ENCODE data around the gene TLE1.

The TLE1 gene

DNA sequence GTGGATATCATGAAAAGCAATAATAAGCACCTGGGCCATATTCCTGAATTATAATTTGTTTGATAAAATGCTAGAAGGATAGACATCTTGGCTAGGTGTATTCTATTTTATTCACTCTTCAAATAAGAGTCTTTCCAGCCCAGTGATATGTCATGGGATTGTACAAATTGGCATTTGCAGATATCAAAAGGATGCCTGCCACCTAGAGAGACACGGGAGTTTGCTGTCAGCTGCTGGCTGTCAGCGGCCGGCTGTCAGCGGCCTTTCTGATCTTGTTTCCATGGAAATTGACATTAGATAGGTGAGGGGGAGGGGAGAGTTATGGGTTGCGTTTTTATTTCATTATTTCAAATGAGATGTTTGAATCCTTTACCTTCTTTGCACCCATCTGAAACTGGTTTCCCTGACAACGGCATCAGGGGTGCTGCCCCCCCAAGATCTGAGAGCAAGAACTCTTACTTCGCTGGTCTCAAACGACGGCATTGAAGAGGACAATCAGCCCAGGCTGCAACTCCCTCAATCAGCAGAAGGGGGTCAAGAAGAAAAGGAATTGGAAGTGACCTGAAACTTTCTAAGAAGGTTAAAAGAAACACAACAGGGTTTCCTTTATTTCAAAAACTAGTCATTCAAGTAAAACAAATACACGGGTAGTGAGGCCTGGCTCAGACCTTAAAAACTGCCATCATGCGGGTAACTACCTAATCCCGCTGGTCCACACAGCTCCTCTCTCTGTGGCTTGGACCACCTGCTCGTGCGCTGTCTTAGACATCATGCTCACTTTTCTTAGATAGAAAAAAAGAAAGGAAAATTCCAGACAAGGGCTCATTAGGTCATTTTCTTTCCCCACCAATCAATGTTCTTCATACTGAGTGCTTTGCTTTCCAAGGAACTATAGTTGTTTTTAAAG is 115.7 kb downstream of the TLE1 start:
- DNase-seq: no peak

DNA sequence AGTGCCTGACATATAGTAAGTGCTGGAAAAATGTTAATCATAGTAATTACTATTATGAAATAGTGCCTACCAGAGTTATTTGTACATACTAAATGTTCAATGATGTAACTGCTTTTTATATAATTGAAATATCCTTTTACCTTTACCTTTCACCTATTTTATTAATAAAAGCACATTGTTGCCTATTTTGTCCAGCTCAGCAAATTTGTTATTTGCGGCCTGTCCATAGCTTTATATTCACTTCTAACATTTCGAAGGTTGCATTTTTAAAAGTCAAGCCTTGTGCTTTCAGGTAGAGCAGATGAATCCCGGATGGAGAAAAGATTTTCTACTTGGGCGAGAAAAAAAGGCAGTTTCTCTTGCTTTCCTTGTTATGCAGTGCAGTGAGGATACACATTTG is 119.3 kb downstream of the TLE1 start:
- no peak for DNase-seq

DNA sequence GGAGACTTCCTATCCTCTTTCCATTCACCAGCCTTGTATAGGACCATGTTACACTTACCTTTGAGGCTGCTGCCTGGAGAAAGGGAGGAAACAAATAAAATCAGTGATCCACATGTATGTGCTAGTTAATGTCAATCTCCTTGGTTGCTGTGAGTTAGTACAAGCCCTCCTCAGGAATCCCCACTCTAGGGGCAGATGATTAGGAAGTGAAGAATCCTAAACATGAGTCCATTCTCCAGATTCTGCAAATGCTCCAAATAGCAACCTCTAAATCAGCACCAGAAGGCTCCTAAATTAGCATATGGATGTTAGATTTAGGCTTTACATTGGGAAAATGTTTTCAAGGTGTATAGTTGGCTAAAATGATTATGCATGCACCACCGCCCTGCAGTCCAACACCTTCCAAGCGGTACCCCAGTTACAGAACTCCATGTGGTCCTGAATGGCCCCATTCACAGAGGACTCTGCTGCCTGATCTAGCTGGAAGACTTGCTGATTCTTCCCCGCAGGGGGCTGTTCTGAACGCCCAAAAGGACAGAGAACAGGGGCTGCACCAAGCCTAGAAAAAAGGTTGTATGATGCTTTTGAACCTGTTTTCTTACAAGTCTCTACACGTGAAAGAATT is 123.2 kb downstream of the TLE1 start:
- DNase-seq: no peak

DNA sequence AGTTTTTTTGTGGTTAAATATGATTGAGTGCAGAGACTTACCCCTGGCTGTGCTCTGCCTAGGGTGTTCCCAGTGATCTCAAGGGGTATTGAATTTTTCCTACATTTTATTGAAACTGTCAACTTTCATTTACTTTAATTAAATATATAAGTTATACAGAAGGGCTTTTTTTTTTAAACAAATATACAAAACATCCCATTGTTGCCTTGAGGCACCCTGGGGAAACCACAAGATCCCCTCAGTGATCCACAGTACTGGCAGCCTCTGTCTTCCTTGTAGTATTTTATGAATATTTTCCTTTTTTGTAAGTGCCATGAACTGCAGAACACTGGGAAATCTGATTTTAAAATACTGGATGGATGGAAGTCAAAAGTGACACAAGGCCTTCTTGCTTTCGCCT is 123.7 kb downstream of the TLE1 start:
- no peak for DNase-seq

DNA sequence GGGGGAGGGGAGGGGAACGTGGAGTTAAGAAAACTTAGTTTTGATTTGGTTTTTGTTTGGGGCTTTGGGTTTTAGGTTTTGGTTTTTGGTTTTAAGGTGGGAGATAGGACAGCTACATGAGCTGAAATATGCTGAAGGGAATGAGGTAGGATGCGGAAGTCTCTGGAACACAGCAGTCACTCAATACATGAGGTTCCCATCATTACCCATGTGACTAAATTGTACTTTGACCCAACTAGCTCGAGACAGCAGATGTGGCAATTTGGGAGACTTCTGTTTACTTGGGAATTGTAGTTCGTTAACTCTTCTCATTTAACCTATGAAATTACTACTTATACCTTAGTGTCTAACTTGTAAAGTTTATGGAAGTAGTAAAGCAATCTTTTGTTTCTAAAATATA is 124.2 kb downstream of the TLE1 start:
- no peak for DNase-seq

DNA sequence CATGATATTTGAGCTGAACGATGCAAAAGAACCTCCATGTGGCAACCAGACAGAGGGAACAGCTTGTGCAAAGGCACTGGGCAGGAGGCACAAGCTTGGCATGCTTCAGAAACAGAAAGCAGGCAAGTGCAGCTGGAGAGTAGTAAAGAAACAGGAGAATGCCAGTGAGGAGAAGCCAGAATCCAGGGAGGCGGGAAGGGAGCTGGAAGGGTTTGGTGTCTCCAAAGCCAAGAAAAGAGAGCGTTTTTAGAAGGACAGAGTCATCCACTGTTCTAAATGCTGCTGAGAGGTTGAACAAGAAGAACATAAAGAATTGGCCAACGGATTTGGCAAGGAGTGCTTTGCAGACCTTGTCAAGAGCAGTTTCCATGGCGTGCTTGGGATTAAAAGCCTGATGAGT is 124.7 kb downstream of the TLE1 start:
- DNase-seq: no peak

DNA sequence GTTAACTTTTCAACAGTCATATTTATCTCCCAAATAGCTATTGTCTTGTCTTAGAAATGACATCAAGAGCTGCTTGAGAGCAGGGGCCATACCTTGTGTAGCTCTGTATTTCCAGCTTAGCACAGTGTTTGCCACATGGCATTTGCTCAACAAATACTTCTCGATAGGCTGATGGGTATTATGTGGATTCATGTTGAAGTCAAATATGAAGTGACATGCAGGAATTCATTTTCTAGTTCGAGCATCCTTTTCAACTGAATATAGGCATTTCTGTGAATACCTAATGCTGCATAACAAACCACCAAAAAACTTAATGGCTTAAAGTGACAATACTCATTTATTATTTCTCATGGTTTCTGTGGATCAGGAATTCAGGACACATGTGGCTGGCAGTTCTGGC is 125.6 kb downstream of the TLE1 start:
- no peak for DNase-seq

DNA sequence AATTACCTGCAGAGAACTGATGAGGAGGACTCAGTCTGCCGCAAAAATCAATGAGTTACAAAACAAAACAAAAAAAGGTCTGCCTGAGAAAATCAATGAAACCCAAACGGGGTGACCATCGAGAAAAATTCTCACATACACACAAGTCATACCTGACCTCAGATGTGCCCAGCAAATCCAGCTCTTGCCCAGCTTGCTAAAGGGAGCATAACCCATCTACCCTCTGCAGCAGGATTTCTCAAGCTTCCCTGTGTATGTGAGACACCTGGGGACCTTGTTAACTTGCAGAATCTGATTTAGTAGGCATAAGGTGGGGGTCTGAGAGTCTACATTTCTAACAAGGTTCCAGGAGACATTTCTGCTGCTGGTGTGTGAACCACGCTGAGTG is 126.3 kb downstream of the TLE1 start:
- DNase-seq: no peak

DNA sequence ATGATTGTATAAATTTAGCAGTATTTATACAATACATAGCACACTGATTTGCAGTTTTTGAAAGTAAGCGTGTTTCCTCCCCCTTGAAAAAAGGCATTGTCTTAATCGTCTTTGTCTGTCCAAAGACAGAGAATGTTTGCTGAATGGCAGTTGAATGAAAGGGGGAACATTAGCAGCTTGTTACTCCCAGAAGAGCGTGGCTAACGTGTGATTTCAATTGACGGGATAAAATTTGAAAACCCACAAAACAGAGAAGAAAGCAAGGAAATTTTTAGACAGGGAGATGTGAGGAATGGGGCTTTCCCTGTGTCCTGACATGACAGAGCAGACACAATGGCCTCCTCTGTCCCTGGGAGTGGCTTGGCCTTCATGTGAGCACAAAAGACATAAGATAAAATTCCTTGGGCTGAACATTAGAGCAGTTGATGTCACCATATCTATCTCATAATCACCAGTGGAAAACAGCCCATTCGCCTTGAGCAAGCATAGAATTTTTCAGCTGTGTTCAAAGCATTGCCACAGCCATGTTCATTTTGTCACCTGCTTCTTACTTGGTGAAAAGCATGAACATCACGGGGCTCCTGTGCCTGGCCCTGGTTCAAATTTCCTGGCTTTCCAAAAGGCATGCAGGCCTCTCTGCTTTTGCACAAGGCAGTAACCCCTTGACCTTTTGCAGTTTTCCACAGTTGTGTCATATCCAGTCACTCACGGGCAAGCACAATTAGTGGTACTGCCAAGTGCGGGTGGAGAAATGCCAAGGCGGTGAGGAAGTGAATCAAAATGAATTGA is 126.9 kb downstream of the TLE1 start:
- no peak for DNase-seq

DNA sequence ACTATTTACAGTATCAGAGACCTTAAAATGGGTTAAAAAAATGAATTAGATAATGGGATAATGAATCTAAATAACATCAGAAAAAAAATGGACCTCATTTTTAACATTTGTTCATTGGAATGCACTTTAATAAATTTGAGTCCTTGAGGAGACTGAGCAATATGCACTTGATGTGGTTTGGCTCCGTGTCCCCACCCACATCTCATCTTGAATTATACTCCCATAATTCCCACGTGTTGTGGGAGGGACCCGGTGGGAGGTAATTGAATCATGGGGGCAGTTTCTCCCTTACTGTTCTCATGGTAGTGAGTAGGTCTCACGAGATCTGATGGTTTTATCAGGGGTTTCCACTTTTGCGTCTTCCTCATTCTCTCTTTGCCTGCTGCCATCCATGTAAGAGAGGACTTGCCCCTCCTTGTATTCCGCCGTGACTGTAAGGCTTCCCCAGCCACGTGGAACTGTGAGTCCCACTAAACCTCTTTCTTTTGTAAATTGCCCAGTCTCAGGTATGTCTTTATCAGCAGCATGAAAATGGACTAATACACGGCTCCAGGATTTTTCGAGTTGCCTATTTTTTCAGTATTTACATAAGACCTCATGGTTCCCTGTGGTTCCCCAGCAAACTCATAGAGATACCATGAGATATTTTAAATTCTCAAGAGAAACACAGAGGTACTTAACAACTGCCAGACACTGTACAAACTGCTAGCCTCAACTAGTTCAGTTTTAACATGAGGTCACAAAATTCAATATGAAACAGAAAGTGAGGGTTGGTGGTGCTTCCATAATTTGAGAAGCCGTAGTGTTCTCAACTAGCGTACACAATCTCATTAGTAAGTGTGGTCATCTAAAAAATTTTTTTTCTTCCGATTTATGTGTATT is 128.3 kb downstream of the TLE1 start:
- no peak for DNase-seq

DNA sequence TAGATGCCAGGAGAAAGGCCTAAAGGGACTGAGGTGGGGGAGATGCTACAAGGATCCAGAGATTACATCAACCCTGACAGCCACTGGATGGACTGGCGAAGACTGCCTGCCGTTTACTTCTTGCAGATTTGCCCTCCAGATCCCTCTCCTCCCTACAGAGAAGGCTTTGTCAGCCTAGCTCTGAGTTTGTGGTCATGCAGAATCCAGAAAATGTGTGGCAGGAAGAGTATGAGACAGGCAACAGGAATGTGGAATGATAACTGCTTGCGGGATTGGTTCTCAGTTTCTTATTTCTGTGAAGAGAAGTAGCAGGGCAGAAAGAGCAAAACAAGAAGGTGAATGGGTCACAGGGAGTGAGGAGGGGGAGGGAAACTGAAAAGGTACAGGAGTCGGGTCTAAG is 129.6 kb downstream of the TLE1 start:
- DNase-seq: no peak

DNA sequence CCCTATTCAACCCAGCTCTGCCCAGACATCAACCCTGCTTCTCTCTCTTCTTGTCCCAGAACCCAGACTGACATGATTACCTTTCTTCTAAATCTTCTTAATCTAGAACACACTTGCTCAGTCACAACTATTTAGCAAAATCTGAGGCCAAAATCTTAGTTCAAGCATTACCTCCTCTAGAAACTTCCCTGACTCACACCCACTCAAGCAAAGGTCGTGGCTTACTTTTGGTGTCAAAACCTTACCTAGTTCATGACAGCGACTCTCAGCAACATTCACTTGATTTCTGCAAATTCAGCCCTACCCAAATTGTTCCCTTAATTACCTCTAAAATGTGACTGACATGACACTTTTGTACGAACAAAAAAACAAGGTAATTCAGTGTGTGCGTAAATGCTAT is 130.2 kb downstream of the TLE1 start:
- DNase-seq: no peak

DNA sequence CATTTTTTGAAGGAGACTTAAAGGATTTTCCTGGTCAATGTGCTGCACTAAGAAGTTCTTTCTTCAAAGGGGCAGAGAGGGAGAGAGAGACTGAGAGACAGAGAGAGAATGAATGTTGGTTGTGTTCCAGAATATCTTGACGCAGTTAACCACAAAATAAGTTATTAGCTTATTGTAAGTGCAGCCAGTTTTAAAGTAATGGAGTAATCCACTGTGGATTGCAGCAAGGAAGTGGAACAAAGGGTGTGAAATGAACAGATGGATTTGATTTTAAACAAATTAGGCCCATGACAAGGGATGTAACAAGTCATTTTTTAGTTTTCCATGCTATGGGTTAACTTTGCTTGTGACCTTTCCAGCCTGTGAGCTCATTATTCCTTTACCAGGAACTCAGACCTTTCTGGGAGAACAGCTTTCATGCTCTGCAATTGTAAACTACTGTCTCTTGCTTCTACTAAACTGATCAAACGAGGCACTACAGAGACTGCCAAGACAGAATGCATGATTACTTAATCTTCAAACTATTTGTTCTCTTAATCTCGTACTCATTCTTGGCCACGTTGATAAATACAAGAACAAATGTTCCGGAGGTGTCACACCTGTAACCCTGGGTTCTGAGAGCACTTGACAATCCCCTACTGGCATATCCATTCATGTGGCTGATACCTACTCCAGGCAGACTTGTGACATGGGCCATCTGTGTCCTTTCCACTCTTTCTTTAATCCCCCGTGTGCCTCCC is 131.1 kb downstream of the TLE1 start:
- DNase-seq: peak; percentile 56

DNA sequence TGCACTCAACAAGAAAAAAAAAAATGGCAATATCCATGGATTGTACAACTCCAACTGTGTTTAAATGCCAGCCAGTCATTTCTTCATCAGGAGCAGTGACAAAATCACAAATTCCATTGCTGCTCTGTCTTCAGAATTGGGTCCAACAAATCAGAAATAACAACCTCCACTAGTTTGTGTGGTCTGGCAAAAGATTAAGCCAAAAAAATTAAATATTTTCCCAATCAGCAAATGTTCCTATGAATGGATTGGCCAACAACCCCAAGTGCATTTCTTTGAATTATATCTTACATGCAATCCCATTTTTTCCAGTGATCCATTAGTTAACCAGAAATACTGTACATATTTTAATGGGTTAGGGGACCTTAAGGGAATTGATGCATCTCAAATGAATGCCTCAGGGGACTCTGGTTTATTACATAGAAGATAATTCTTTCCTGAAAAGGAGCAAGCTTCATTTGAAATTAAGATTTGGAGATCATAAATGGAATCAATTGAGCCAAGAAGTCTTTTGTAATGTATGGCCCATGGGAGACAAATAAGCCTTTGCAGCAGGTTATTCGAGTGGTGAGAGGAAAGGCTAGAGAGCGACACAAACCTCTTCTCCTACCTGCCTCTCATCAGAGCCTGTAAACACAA is 131.8 kb downstream of the TLE1 start:
- no peak for DNase-seq

DNA sequence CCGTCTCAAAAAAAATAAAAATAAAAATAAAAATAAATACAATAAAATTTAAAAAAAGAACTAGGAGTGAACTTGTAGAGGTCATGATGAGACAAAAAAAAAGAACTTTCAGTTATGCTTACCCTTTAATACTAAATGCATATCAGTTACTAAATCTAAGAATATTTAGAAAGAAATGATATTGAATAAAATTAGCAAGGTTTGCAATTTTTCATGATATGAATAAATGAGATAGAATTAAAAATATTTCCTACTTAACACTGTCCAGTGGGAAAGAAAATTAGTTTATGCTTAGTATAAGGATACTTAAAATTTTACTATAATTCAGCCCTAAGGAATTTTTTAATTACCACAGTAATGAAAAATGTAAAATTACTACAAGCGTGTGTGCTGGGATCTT is 132.4 kb downstream of the TLE1 start:
- no peak for DNase-seq

DNA sequence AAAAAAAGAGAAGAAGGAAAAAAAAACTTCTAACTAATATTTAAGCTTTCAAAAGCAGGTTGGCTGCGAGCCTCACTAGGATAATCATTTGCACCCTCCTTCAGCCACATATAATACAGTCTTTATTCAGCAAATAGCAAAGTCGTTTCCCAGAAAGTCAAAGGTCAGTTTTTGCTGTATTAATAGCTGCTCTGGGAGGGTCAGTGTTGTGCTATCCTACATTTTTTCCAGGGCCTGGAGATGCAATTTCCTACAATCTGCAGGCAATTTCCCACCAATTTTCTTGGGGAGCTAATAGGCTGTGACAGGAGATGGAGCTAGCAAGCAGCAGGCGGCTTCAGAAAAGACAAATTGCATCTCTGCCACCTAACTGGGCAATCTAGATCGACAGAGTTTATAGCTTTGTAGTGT is 136.8 kb downstream of the TLE1 start:
- DNase-seq: no peak

DNA sequence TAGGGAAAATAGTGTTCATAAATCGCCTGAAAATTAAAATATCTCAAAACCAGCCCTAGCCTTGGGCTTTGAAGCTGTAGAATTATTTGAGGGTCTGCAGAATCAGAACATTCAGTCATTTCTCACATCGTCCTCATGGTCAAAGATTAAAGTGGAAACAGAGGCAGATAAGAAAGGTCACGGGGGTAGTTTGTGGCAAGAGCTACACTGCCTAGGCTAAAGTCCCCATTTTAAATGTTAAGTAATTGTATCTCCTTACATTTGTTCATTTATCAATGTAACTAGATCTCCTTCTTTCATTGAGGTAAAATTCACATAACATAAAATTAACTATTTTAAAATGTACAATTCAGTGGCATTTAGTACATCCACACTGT is 139.2 kb downstream of the TLE1 start:
- DNase-seq: no peak

DNA sequence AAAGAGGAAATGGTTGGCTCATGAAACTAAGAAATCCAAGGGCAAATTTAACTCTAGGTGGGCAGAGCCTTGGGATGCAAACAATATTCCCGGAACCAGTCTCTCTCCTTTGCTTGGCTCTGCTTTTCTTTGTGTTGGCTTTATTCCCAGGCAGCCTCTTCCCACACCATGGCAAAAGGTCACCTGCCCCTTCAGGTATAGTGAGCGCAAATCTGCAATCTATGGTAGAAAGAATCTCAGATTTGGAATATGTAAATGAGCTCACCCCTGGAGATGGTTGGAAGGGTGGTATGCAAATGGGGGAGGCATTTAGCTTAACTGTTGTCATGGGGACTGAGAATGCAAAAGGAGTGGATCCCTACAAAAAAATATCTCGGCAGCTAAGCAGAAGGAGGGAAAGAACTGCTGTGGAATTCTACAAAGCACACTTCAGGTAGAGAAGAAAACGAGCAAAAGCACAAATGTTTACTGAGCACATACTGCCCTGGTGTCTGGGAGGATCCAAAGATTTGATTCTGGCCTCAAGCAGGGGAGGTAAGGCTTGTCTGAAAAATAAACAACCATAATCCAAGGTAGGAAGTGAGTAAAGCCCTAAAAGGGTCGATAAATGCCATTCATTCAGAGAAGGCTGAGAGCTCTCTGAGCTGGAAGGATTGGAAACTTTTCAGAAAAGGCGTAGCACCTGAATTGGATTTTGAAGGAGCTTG is 139.7 kb downstream of the TLE1 start:
- no peak for DNase-seq

DNA sequence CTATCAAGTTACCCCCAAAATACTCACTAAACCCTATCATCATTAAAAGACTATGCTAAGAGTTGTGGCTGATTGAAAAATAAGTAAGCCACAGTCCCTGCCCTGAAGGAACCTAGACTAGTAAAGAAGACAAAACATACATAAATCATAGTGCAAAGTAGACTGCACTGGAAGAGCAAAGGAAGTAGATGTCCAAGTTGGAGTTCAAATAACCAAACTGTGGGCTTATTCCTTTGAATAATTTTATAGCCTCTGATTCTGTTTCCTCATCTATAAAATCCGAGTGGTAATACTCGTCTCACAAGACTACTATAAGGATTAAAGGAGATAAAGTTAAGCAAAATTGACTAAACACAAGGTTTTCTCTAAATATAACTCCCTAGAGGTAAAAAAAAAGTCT is 140.4 kb downstream of the TLE1 start:
- no peak for DNase-seq

DNA sequence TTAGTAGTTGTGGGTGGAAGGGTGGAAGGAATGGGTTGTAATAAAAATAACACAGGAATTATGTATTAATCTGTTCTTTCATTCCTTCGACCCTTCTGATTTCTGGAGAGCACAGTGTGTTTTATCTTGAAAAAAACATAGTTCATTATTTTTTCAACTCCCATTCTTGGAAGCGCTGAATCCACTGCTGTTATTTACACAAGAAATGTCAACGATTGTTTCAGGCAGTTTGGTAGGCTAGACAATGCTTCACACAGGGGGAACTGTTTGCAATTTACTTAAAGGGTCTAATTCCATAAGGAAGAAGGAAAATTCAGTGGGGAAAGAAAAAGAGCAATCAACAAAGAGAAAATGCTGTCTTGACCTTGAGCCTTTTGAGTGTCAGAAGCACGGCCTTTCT is 142.9 kb downstream of the TLE1 start:
- DNase-seq: no peak

DNA sequence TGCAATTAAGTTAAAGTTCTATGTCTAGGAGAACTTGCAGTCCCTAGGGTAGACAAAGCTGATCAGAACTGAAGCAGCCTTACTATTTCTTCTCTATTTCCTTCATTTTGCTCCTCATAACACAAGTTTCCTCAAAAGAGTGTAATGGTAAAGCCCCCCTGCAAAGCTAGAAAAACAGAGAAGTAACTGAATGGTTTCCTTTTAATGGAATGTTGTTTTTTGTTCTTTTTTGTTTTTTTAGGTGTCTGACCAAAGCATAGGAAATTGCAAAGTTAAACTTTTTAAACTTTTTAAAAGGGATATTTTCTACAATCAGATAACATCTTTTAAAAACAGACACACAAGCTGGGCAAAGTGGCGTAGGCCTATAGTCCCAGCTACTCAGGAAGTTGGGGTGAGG is 145.7 kb downstream of the TLE1 start:
- no peak for DNase-seq

Data from right forelimb (tissue), 1 donor.